ENCODE results near the gene TMEM254.
A peak's percentile ranks its signal among the peaks of the same experiment; 100 is the strongest.
"Not testable (repeated sequence)": the region's sequence is repeated elsewhere in the genome, so short reads cannot be mapped to it uniquely, and the experiment has no call there.

The TMEM254 gene

GRCh38 chr10:80094231-80094630, 15.8 kb downstream of the TMEM254 start:
- in situ Hi-C loops (cut with MboI; ENCODE audit: low sequenced_read_pairs), result no loop called here

GRCh38 chr10:80098272-80098671, 19.8 kb downstream of the TMEM254 start:
- H3K9me3 ChIP-seq; H3K27me3 ChIP-seq (ENCODE audit: low read depth); in situ Hi-C loops (cut with MboI; ENCODE audit: low sequenced_read_pairs); H3K4me1 ChIP-seq; H3K4me3 ChIP-seq; H3K36me3 ChIP-seq (replicated peaks); DNase-seq (ENCODE audit: low spot score in 2 of 2): not testable (repeated sequence)

More at GRCh38 chr10:80094231-80094630, 15.8 kb downstream of the TMEM254 start:
- DNase-seq (ENCODE audit: low spot score in 2 of 2), result no peak
- Histone ChIP-seq H3K4me3 (no peak overlapping the region), H3K9me3 (no peaks in the 10 kb centered on the region), H3K27me3 (ENCODE audit: low read depth) (no peaks in the 10 kb centered on the region), H3K36me3 (replicated peaks) (no peaks in the 10 kb centered on the region), H3K4me1 (no peaks in the 10 kb centered on the region)

- H3K27me3 ChIP-seq (ENCODE audit: low read depth); H3K4me3 ChIP-seq; in situ Hi-C loops (cut with MboI; ENCODE audit: low sequenced_read_pairs); H3K36me3 ChIP-seq (replicated peaks); H3K4me1 ChIP-seq; DNase-seq (ENCODE audit: low spot score in 2 of 2); H3K9me3 ChIP-seq: not testable (repeated sequence)
Measured at GRCh38 chr10:80099295-80099694, 20.8 kb downstream of the TMEM254 start.

GRCh38 chr10:80100116-80100515, 21.7 kb downstream of the TMEM254 start:
- H3K36me3 ChIP-seq (replicated peaks), result no peaks in the 10 kb centered on the region
- H3K27me3 ChIP-seq (ENCODE audit: low read depth), result no peaks in the 10 kb centered on the region
- no peak overlapping the region for H3K4me3 ChIP-seq
- in situ Hi-C loops (cut with MboI; ENCODE audit: low sequenced_read_pairs), result no loop called here
- no peaks in the 10 kb centered on the region for H3K9me3 ChIP-seq
- H3K4me1 ChIP-seq, result no peaks in the 10 kb centered on the region
- no peak for DNase-seq (ENCODE audit: low spot score in 2 of 2)

- no peak for DNase-seq (ENCODE audit: low spot score in 2 of 2)
- H3K27me3 ChIP-seq (ENCODE audit: low read depth), result no peaks in the 10 kb centered on the region
- no peaks in the 10 kb centered on the region for H3K9me3 ChIP-seq
- in situ Hi-C loops (cut with MboI; ENCODE audit: low sequenced_read_pairs), result no loop called here
- no peaks in the 10 kb centered on the region for H3K36me3 ChIP-seq (replicated peaks)
- peaks cover 9% of the 10 kb centered on the region for H3K4me1 ChIP-seq
- no peak overlapping the region for H3K4me3 ChIP-seq
Measured at GRCh38 chr10:80100861-80101695, 22.6 kb downstream of the TMEM254 start.

- in situ Hi-C loops (cut with MboI; ENCODE audit: low sequenced_read_pairs), result no loop called here
- H3K4me1 ChIP-seq, result peaks cover 21% of the 10 kb centered on the region
- no peaks in the 10 kb centered on the region for H3K27me3 ChIP-seq (ENCODE audit: low read depth)
- H3K36me3 ChIP-seq (replicated peaks), result no peaks in the 10 kb centered on the region
- DNase-seq (ENCODE audit: low spot score in 2 of 2), result no peak
- no peak overlapping the region for H3K4me3 ChIP-seq
- H3K9me3 ChIP-seq, result no peaks in the 10 kb centered on the region
Measured at GRCh38 chr10:80104066-80104926, 25.8 kb downstream of the TMEM254 start.

GRCh38 chr10:80108576-80109239, 30.2 kb downstream of the TMEM254 start:
- H3K4me3 ChIP-seq, result no peak overlapping the region
- peaks cover 24% of the 10 kb centered on the region for H3K4me1 ChIP-seq
- H3K27me3 ChIP-seq (ENCODE audit: low read depth), result no peaks in the 10 kb centered on the region
- H3K9me3 ChIP-seq, result no peaks in the 10 kb centered on the region
- in situ Hi-C loops (cut with MboI; ENCODE audit: low sequenced_read_pairs), result no loop called here
- H3K36me3 ChIP-seq (replicated peaks), result no peaks in the 10 kb centered on the region
- peak; percentile 11 to 57 for DNase-seq (ENCODE audit: low spot score in 2 of 2)

GRCh38 chr10:80110986-80111385, 32.5 kb downstream of the TMEM254 start:
- no peak for DNase-seq (ENCODE audit: low spot score in 2 of 2)
- no peaks in the 10 kb centered on the region for H3K9me3 ChIP-seq

GRCh38 chr10:80118669-80119068, 40.2 kb downstream of the TMEM254 start:
- Histone ChIP-seq H3K27me3 (ENCODE audit: low read depth) (no peaks in the 10 kb centered on the region), H3K4me1 (no peaks in the 10 kb centered on the region), H3K36me3 (replicated peaks) (no peaks in the 10 kb centered on the region), H3K4me3 (no peak overlapping the region), H3K9me3 (no peaks in the 10 kb centered on the region)
- in situ Hi-C loops (cut with MboI; ENCODE audit: low sequenced_read_pairs), result no loop called here
- no peak for DNase-seq (ENCODE audit: low spot score in 2 of 2)

More at GRCh38 chr10:80110986-80111385, 32.5 kb downstream of the TMEM254 start:
- Histone ChIP-seq H3K27me3 (ENCODE audit: low read depth) (no peaks in the 10 kb centered on the region), H3K4me1 (peaks cover 16% of the 10 kb centered on the region), H3K36me3 (replicated peaks) (no peaks in the 10 kb centered on the region), H3K4me3 (no peak overlapping the region)
- in situ Hi-C loops (cut with MboI; ENCODE audit: low sequenced_read_pairs), result no loop called here

GRCh38 chr10:80122110-80122710, 43.7 kb downstream of the TMEM254 start:
- in situ Hi-C loops (cut with MboI; ENCODE audit: low sequenced_read_pairs), result no loop called here
- DNase-seq (ENCODE audit: low spot score in 2 of 2), result no peak

GRCh38 chr10:80122746-80123145, 44.3 kb downstream of the TMEM254 start:
- Histone ChIP-seq H3K27me3 (ENCODE audit: low read depth) (no peaks in the 10 kb centered on the region), H3K4me3 (no peak overlapping the region), H3K9me3 (no peaks in the 10 kb centered on the region), H3K36me3 (replicated peaks) (no peaks in the 10 kb centered on the region), H3K4me1 (no peaks in the 10 kb centered on the region)
- no peak for DNase-seq (ENCODE audit: low spot score in 2 of 2)
- in situ Hi-C loops (cut with MboI; ENCODE audit: low sequenced_read_pairs), result no loop called here

More at GRCh38 chr10:80122110-80122710, 43.7 kb downstream of the TMEM254 start:
- Histone ChIP-seq H3K4me3 (no peak overlapping the region), H3K9me3 (no peaks in the 10 kb centered on the region), H3K4me1 (no peaks in the 10 kb centered on the region), H3K36me3 (replicated peaks) (no peaks in the 10 kb centered on the region), H3K27me3 (ENCODE audit: low read depth) (no peaks in the 10 kb centered on the region)

GRCh38 chr10:80126876-80127275, 48.4 kb downstream of the TMEM254 start:
- H3K9me3 ChIP-seq, result no peaks in the 10 kb centered on the region
- in situ Hi-C loops (cut with MboI; ENCODE audit: low sequenced_read_pairs), result no loop called here

GRCh38 chr10:80131499-80131901, 53.0 kb downstream of the TMEM254 start:
- in situ Hi-C loops (cut with MboI; ENCODE audit: low sequenced_read_pairs), result no loop called here
- no peaks in the 10 kb centered on the region for H3K4me1 ChIP-seq
- no peaks in the 10 kb centered on the region for H3K27me3 ChIP-seq (ENCODE audit: low read depth)
- no peak for DNase-seq (ENCODE audit: low spot score in 2 of 2)
- no peaks in the 10 kb centered on the region for H3K36me3 ChIP-seq (replicated peaks)
- no peaks in the 10 kb centered on the region for H3K9me3 ChIP-seq
- no peak overlapping the region for H3K4me3 ChIP-seq

More at GRCh38 chr10:80126876-80127275, 48.4 kb downstream of the TMEM254 start:
- Histone ChIP-seq H3K4me1 (no peaks in the 10 kb centered on the region), H3K36me3 (replicated peaks) (no peaks in the 10 kb centered on the region), H3K27me3 (ENCODE audit: low read depth) (no peaks in the 10 kb centered on the region), H3K4me3 (no peak overlapping the region)
- no peak for DNase-seq (ENCODE audit: low spot score in 2 of 2)

All from HAP-1 (cell line).